Stimulated activated CD8-positive, alpha-beta memory T cell treated with anti-CD3 and anti-CD28 coated beads, Interleukin-4, amount 100 ng/mL, for 1 hour (primary cell): ENCODE measurements around the gene ORC4.
"Not testable (repeated sequence)": the region's sequence is repeated elsewhere in the genome, so short reads cannot be mapped to it uniquely, and the experiment has no call there.

Experiments
- DNase-seq, 2 donors: peaks; one replicate each; pipeline ENCODE4 v3.0.0-alpha.2; 2020; ENCODE audit warnings: low read depth in 2 of 2, low spot score in 1 of 2

The ORC4 gene

DNA sequence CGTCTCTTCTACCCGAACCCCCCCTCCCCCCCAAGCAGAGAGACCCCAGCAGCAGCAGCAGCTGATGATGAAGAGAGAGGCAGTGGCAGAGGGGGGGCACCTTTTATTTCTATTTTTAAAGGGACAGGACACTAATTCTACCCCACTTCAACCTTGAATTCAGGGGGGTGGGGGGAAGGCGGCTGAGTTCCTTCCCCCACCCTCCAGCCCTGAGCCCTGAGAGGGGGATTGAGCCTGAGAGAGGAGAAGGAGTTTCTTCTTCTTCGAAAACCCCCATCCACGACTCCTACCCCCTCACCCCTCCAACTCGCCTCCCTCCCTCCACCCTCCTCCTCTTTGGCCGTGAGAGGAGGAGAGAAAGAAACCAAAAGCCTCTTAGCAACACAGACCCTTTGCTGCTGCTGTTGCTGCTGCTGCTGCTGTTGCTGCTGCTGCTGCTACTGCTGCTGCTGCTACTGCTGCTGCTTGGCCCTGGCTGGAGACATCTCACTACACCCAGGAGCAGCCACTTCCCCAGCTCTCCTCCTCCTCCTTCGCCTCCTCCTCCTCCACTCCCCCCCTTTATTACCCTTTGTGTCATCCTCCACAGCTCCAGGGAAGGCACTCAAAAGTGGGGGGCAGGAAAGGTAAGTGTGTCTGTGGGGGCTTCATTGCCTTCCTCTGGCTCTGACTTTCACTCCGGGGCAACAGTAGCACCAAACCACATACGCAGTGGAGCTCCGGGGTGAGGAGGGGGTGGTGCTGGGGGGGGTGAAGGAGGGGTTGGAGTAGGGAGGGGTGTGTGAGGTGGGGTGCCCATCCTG is 723 bp upstream of the ORC4 start, which contains the start of gene MBD5:
MBD5 (plus strand) TSS at position 33 of the 803 bp plus-strand sequence.
- DNase-seq = peak in 1 of 2 donors; percentile 31

DNA sequence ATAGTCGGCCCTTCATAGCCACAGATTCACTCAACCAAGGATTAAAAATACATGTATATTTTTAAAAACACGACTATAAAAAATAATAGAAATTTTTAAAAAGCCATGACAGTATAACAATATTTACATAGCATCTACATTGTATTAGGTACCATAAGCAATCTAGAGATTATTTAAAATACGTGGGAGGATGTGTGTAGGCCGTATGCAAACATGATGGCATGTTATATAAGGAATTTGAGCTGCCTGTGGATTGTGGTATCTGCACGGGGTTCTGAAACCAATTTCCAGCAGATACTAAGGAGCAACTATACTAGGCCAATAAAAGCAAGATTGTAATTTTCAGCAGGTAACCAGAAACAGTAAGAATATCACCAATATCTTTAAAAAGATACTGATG is 5.9 kb downstream of the ORC4 start:
- no peak for DNase-seq

DNA sequence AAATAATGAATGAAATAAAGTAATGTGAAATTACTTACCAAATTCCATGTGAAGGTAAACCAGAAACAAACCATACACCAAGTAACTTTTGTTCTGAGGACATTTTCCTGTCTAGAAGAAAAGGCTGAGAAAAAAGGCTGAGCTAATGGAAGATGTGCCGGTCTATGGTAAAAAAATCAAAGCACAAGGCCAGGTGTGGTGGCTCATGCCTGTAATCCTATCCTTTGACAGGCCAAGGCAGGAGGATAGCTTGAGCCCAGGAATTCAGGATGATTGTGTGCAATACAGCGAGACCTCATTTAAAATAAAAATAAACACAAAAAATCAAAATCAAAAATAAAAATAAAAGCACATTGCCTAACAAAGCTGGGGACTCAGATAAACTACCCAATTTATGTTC is 6.7 kb downstream of the ORC4 start:
- DNase-seq = no peak

DNA sequence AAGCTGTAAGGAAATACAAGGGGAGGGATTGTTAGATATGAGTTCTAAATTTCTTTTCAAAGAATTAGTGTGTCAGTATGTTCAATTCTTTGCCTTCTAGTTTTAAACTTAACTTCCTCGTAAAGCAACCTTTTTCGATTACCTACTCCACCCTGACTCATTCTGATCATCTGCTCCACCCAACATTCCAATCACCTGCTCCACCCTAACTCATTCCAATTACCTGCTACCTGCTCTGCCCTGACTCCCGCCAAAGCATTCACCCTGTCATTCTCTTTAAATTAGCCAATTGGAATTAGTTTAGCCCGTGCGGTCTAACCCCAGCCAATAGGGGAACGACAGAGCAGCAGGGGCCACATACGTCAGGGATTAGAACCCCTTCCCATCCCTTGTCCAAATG is 12.1 kb downstream of the ORC4 start:
- not testable (repeated sequence) for DNase-seq

DNA sequence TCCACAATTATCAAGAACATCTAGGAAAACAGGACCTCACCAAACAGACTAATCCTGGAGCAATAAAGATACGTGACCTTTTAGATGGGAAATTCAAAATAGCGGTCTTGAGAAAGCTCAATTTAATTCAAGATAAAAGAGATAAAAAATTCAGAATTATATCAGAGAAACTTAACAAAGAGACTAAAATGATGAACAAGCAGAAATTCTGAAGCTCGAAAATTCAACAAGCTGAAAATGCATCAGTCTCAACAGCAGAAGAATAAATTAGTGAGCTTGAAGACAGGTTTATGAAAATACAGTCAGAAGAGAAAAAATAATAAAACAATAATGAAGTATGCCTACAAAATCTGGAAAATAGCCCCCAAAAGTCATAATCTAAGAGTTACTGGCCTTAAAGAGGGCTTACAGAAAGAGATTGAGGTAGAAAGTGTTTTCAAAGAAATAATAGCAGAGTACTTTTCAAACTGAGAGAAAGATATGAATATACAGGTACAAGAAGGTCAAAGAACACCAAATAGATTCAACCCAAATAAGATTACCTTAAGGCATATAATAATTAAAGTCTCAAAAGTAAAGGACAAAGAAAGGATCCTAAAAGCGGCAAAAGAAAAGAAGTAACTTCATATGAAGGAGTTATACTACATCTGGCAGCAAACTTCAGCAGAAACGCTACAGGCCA is 13.2 kb downstream of the ORC4 start:
- DNase-seq = no peak

DNA sequence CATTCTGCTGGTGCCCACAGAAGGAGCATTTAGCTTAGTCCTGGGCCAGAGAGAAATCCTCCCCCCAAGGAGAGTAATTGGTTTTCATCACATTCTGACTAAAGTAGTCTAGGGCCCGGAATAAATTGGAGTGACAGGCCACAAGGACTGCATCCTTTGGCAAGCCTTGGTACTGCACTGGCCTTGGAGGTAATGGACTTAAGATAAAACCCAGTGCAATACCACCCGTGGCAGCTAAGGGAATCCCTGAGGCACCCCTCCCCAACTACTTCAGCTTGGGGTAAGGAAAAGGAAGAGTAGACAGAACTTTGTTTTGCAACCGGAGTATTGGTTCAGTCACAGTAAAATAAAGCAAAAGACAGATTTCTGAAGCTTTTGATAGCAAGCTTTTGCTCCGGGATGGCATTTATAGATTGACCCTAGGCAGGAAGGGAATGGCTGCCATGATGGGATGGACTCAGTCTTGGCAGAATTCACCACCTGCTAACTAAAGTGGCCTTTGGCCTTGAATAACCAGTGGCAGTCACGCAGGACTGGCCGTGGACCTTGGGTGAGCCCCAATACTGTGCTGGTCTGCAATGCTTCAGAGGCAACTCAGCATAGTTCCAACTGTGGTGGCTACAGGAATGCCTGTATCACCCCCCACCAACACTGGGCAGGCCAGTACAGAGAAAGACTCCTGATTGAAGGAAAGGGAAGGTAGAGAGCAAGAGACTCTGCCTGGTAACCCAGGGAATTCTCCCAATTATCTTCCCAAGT is 14.1 kb downstream of the ORC4 start:
- DNase-seq = no peak

DNA sequence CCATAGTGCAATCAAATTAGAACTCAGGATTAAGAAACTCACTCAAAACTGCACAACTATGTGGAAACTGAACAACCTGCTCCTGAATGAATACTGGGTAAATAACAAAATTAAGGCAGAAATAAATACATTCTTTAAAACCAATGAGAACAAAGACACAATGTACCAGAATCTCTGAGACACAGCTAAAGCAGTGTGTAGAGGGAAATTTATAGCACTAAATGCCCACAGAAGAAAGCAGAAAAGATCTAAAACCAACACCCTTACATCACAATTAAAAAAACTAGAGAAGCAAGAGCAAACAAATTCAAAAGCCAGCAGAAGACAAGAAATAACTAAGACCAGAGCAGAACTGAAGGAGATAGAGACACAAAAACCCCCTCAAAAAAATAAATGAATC is 18.1 kb downstream of the ORC4 start:
- not testable (repeated sequence) for DNase-seq

DNA sequence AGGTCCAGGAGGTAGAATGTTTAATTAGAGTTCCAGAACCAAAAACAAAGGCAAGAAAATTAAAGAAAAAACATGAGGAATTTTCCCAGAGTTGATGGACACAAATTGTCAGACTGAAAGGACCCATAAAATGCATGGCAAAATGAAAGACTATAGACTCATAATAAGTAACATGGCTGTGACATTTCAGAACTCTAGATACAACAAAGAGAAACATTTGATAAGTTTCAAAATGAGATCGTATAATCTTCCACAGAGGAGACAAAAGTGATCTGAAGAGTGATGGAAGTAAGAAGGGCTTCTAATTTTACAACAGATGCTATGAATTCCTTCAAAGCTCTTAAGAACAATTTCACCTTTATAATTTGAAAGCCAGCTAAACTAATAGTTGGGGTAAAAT is 20.4 kb downstream of the ORC4 start:
- no peak for DNase-seq

DNA sequence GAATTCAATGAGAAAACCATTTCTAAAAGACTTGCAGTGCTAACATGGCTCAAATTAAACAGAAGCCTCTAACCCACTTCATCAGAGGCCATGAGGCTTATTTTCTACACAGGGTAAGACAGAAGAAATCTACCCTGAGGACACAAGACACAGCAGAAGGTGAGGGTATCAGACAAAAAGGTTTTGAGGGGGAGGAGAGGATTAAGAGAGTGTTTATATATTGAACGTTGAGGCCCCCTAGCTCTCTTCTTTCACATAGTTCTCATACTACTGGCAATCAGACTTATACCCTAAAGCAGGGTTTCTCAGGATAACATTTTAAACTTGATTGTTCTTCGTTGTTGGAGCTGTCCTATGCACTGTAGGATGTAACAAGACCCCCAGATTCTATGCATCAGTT is 21.4 kb downstream of the ORC4 start:
- DNase-seq = no peak

DNA sequence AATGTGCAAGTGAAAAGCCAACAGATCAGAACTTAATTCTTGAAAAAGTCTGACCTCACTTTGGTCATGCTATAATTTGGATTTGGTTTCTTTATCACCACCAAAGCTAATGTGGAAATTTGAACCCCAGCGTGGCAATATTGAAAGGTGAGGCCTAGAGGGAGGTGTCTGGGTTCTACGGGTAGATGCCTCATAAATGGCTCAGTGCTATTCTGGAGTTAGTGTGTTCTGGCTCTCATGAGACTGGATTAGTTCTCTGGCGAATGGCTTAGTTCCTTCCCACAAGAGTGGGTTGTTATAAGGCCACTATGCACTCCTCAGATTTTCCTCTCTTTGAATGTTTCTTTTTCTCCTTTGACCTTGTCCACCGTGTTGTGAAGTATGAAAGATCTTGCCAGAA is 22.3 kb downstream of the ORC4 start:
- DNase-seq = no peak

DNA sequence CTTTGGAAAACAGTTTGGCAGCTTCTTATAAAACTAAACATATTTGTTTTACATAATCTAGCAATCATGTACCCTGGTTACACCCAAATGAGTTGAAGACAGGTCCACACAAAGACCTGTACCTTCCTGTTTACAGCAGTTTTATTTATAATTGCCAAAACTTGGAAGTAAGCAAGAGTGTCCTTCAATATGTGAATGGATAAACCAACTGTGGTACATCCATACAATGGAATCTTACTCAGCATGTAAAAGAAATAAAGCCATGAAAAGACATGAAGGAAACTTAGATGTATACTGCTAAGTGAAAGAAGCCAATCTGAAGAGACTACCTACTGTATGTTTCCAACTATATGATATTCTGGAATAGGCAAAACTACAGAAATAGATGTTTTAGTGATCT is 23.7 kb downstream of the ORC4 start:
- DNase-seq = no peak

DNA sequence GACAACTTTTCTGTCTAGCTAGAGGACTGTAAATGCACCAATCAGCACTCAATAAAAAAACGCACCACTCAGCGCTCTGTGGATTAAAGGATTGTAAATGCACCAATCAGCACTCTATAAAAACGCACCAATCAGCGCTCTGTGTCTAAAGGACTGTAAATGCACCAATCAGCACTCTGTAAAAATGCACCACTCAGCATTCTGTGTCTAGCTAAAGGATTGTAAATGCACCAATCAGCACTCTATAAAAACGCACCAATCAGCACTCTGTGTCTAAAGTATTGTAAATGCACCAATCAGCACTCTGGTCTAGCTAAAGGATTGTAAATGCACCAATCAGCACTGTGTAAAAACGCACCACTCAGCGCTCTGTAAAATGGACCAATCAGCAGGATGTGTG is 25.6 kb downstream of the ORC4 start:
- DNase-seq = not testable (repeated sequence)

DNA sequence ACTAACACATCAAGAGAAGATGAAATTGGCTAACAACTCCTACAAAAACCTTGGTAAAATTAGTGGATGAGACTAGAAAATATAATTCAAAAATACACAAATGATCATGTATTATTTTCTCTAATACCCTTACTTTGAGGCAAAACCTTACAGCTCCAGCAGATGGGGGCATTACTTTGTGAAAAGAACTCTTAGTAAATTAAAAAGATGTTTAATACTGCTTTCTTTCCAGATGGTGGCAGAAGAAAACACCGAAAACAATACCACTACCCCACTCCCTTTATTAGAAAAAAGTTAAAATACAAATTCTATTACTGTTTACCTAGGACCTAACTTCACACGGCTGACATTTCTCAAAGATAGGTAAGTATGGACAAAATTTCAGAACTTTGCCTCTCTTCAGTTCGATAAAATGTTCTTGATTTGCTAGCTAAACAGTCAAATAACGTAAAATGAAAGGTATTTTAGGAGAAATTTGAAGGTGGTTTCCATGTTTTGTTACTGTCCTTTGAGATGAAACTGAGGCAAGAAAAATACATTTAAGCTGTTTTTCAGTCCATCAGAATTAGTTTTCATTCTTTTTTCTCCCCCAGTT is 30.6 kb downstream of the ORC4 start:
- no peak for DNase-seq

DNA sequence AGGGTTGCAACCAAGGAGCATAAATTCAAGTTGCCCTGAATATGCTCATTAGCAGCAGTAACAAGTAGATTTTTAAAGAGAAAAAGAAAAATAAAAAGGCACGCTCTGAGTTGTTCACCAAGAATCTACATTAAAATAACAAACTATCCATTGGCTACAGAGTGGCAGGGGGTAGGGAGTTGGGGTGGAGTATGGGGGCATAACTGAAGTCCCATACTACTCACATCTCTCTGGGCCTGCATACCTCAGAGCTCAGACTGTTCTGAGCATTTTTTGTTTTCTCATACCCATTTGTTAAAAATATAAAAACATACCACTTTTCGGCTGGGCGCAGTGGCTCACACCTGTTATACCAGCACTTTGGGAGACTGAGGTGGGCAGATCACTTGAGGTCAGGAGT is 31.4 kb downstream of the ORC4 start:
- no peak for DNase-seq

DNA sequence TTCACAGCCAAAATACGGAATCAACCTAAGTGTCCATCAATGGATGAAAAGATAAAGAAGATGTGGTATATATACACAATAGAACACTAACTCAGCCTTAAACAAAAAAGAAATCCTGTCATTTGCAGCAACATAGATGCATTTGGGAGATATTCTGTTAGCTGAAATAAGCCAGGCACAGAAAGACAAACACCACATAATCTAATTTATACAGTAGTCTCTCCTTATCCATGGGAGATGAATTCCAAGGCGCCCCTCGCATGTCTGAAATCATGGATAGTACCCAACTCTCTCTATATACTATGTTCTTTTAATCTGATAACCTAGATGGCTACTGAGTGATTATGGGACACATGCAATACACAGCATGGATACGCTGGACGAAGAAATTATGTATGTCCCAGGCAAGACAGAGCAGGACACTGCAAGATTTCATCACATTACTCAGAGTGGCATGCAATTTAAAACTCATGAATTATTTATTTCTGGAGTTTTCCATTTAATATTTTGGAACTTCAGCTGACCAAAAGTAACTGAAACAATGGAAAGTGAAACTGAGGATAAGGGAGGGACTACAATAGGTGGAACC is 39.5 kb downstream of the ORC4 start:
- DNase-seq = no peak

DNA sequence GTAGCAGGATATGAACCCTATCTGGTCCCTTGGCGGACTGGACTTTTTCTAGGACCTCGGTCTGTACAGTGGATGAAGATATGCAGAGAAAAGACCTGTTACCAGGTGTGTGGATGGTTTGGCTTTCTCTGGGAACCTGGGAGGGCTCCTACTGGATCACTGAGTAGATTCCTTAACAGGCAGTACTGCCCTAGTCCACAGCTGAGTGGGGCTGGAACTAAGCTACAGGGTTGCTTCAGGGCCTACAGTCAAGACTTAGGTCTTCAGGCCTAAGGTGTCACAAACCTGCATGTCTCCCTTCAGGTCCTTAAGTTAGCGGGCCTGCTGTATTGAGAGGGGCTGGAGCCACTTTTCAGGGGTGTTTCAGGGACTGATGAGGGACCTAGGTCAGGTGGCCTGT is 42.9 kb downstream of the ORC4 start:
- DNase-seq = no peak

DNA sequence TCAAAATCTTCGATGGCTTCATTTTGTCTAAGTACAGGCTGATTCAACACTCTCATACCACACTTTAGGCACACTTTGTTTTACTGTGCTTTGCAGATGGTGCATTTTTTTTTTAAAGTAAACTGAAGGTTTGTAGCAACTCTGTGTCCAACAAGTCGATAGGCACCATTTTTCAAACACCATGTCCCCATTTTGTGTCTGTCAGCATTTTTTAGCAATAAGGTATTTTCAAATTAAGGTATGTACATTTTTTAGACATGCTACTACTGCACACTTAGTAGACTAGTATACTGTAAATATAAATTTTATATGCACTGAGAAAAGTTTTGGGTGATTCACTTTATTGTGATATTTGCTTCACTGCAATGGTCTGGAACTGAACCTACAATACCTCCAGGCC is 44.4 kb downstream of the ORC4 start:
- no peak for DNase-seq

DNA sequence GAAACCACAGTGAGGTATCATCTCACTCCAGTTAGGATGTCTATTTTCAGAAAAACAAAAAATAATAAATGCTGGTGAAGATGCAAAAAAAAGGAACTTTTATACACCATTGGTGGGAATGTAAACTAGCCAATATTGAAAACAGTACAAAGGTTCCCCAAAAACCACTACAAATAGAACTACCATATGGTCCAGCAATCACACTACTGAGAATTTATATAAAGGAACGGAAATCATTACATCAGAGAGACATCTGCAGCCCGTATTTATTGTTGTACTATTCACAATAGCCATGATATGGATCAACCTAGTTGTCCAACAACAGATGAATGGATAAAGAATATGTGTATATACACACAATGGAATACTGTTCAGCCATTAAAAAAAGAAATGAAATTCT is 52.0 kb downstream of the ORC4 start:
- no peak for DNase-seq

DNA sequence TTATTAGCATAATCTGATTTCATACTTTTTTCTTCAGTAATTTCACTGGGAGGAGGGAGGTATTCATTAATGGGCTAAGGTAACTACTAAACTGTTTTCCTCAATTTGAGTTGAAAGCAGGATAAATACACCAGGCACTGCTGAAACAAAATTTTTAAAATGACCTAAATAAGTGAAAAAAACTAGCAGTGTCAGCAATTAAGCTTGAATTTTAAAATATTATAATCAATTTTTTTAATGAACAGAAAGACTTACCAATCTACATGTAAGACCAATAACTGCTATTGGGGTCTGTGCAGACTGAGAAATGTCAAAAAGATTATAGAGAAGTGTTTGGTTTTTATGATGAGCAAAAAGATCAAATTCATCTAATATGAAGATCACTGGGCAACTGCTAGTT is 68.4 kb downstream of the ORC4 start:
- no peak for DNase-seq

DNA sequence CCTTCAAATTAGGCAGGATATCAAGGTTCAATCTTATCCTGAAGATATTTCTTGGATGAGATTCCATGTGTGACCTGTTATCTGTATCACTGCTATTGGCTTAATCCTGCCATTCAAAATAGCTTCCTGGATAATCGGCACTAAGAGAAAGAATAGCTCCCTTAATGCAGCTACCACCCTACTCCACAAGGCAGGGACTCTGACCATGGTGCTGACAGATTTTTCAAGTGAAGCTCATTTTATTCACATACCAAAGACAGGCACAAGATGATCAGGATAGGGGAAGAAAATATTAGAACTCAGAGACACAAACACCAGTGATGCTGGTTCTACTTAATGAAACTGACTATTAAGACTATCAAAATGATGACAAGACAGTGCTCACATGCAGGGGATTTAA is 74.9 kb downstream of the ORC4 start:
- DNase-seq = no peak

DNA sequence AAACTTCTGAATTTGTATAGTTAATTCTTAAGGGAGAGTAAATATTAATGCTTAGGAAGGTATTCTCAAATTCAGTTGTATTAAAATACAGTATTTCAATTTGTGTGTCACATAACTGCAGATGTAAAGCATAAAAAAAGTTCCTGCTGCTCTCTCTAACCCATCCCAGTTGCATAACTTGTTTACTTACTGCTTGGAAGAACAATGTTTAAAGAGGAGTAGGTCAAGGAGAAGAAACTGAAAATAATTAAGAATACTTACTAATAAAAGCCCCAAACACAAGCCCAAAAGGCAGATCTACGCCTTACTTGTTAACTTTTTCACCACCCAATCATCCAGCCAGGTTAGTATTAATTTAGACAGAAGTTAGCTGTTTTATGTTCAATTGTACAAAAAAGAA is 81.2 kb downstream of the ORC4 start:
- DNase-seq = no peak
